GM12878 (cell line): Measurements from ENCODE around the gene PPP2R2D. TPM values are rescaled to one million over a fixed set of nuclear protein-coding genes. Genes with fewer than 3 reads are reported as not detected.

ENCODE experiments used
- ATAC-seq: fragments of 200-7000 bp; cut with Tn5 transposase; 3 replicates; pipeline ENCODE4 v1.9.1; 2020; ENCODE audit warnings: mild to moderate bottlenecking, moderate library complexity
- BruUV-seq: library from RNA; stranded (reverse); fragments of 400-500 nt; replicated peaks from 2 replicates; lab custom pipeline; 2021; lab: Mats Ljungman, UMichigan
- CTCF ChIA-PET: fragments of 300-600 bp; sonication (Branson Sonifier 250); formaldehyde crosslinking; extraction: SDS; loops from one replicate; lab custom pipeline; 2021; ENCODE audit warnings: inconsistent platforms; lab: Yijun Ruan, JAX
- POLR2A ChIA-PET: fragments of 350-600 bp; formaldehyde crosslinking; extraction: SDS; loops from one replicate; lab custom pipeline; 2021; ENCODE audit warnings: inconsistent platforms; lab: Charles Lee
- RAD21 ChIA-PET: fragments of 300-600 bp; sonication (Branson Sonifier 250); formaldehyde crosslinking; loops from one replicate; lab custom pipeline; 2023; ENCODE audit warnings: antibody characterized with exemption; ENCODE audit not compliant: unreplicated experiment; lab: Charles Lee
- SMC1A ChIA-PET: fragments of 300-600 bp; sonication (Branson Sonifier 250); formaldehyde crosslinking; loops from one replicate; lab custom pipeline; 2023; ENCODE audit not compliant: unreplicated experiment, uncharacterized antibody; lab: Charles Lee
- DNase-seq: peaks from one replicate; pipeline ENCODE4 v3.0.0-alpha.2; 2011; ENCODE audit warnings: low read depth, low spot score
- FAIRE-seq: peaks from 3 replicates; lab custom pipeline; 2011; peaks lifted over from hg19 to GRCh38; lab: Jason Lieb, UNC
- H2AFZ ChIP-seq: 2 replicates; pipeline ENCODE4 v1.6.0; 2011; ENCODE audit warnings: low read depth, low read length, control low read depth; ENCODE audit not compliant: control insufficient read depth
- H3K27ac ChIP-seq: 2 replicates; pipeline ENCODE4 v1.5.1; 2011; ENCODE audit warnings: control low read depth; ENCODE audit not compliant: control insufficient read depth, insufficient read depth
- H3K27me3 ChIP-seq, 2 experiments: replicated peaks in 1 of 2; 2 replicates each; pipeline versions ENCODE4 v1.6.0 to v1.6.1; 2011; ENCODE audit warnings: low read length in 1 of 2; ENCODE audit not compliant: control insufficient read depth in 2 of 2, insufficient read depth in 2 of 2
- H3K36me3 ChIP-seq, 2 experiments: 2 replicates each; pipeline ENCODE4 v1.5.1; 2011; ENCODE audit warnings: low read length in 1 of 2; ENCODE audit not compliant: control insufficient read depth in 2 of 2, insufficient read depth in 2 of 2
- H3K4me1 ChIP-seq: 2 replicates; pipeline ENCODE4 v1.6.1; 2011; ENCODE audit warnings: mild to moderate bottlenecking, low read length, moderate library complexity, mixed read lengths; ENCODE audit not compliant: control insufficient read depth, insufficient read depth
- H3K4me2 ChIP-seq: 2 replicates; pipeline ENCODE4 v1.6.0; 2011; ENCODE audit warnings: control low read depth; ENCODE audit not compliant: control insufficient read depth, insufficient read depth
- H3K4me3 ChIP-seq: fragments of 200-600 bp; sonication (generic); 2 replicates; pipeline ENCODE4 v1.5.1; 2016
- H3K79me2 ChIP-seq: 2 replicates; pipeline ENCODE4 v1.6.0; 2011; ENCODE audit warnings: low read length; ENCODE audit not compliant: control insufficient read depth, insufficient read depth
- H3K9ac ChIP-seq: 2 replicates; pipeline ENCODE4 v1.8.0; 2011; ENCODE audit warnings: low read length, control low read depth, mixed read lengths; ENCODE audit not compliant: control insufficient read depth, insufficient read depth
- H3K9me3 ChIP-seq: replicated peaks from 3 replicates; pipeline ENCODE4 v1.5.1; 2011; ENCODE audit warnings: mild to moderate bottlenecking, low read length; ENCODE audit not compliant: control insufficient read depth, insufficient read depth
- H4K20me1 ChIP-seq: 2 replicates; pipeline ENCODE4 v1.6.0; 2011; ENCODE audit not compliant: control insufficient read depth, insufficient read depth
- CHD2 ChIP-seq: IDR thresholded peaks from 2 replicates; pipeline ENCODE4 v1.6.1; 2011; ENCODE audit warnings: low read depth, low read length, improper control_type of control experiment, borderline replicate concordance
- EGR1 ChIP-seq, 2 experiments: IDR thresholded peaks; 1 replicate in 1 of 2; 2 replicates in 1 of 2; pipeline ENCODE4 v1.6.1; 2011 to 2012; ENCODE audit warnings: low read depth in 2 of 2, low read length in 2 of 2, borderline replicate concordance in 1 of 2, mild to moderate bottlenecking in 1 of 2, moderate library complexity in 1 of 2
- EZH2 ChIP-seq: IDR thresholded peaks from 2 replicates; pipeline ENCODE4 v1.6.1; 2012; ENCODE audit warnings: low read depth, mild to moderate bottlenecking, control low read depth, inconsistent platforms, low read length, borderline replicate concordance; ENCODE audit not compliant: control insufficient read depth
- FOS ChIP-seq: IDR thresholded peaks from 3 replicates; pipeline ENCODE4 v1.6.1; 2011; ENCODE audit warnings: borderline replicate concordance; ENCODE audit not compliant: insufficient read length; ENCODE audit errors: extremely low read depth
- IRF3 ChIP-seq: fragments of 450-650 bp; IDR thresholded peaks from 2 replicates; pipeline ENCODE4 v1.6.1; 2014; ENCODE audit warnings: mild to moderate bottlenecking
- JUND ChIP-seq: IDR thresholded peaks from 2 replicates; pipeline ENCODE4 v1.6.1; 2012; ENCODE audit warnings: low read depth, mild to moderate bottlenecking, low read length, improper control_type of control experiment, moderate library complexity
- MXI1 ChIP-seq: fragments of 150-350 bp; IDR thresholded peaks from 2 replicates; pipeline ENCODE4 v1.6.1; 2011; ENCODE audit warnings: low read depth, mild to moderate bottlenecking, inconsistent platforms, low read length, improper control_type of control experiment
- RFX5 ChIP-seq: IDR thresholded peaks from 2 replicates; pipeline ENCODE4 v1.6.1; 2011; ENCODE audit warnings: low read depth, low read length, improper control_type of control experiment
- SIN3A ChIP-seq: IDR thresholded peaks from 2 replicates; pipeline ENCODE4 v1.6.1; 2012; ENCODE audit warnings: low read depth, low read length, improper control_type of control experiment
- SUPT20H ChIP-seq: IDR thresholded peaks from 2 replicates; pipeline ENCODE4 v1.6.1; 2011; ENCODE audit warnings: low read depth, mild to moderate bottlenecking, low read length, moderate library complexity, borderline replicate concordance; ENCODE audit not compliant: control insufficient read depth
- YBX1 ChIP-seq: fragments of 450-650 bp; IDR thresholded peaks from 2 replicates; pipeline ENCODE4 v1.6.1; 2016; ENCODE audit warnings: antibody characterized with exemption
- WGBS: methylation state at CpG from one replicate; pipeline ENCODE4 v1.1.6; 2016; ENCODE audit warnings: low lambda C conversion rate; ENCODE audit not compliant: insufficient replicate concordance, insufficient coverage; ENCODE audit errors: missing lambda C conversion rate; 5-methylcytosine and 5-hydroxymethylcytosine counted together
- in situ Hi-C: fragments of 300-500 bp; cut with MboI; formaldehyde crosslinking; loops from 9 replicates; pipeline ENCODE4 v1.14.3; 2018; ENCODE audit warnings: mixed read lengths
- intact Hi-C: fragments of 100-400 bp; cut with micrococcal nuclease; formaldehyde crosslinking; loops from one replicate; pipeline ENCODE4 v1.14.2; 2022; ENCODE audit not compliant: unreplicated experiment
- polyA plus RNA-seq, 11 experiments: library from polyadenylated mRNA; depleted of rRNA in 4 of 11; unstranded in 6 of 11; stranded (reverse) in 5 of 11; fragments of >200 nt; fragmentation: Nextera tagmentation in 4 of 11; fragmentation: Illumina TruSeq in 1 of 11; extraction: Ambion mirVana in 4 of 11; extraction: Trizol in 1 of 11; gene quantifications; 1 replicate in 1 of 11; 2 replicates in 10 of 11; pipeline versions ENCODE4 v1.2.1 to v1.2.3, GENCODE V29; 2011 to 2016; ENCODE audit warnings: inconsistent platforms in 2 of 11, missing spikeins in 2 of 11, low read depth in 1 of 11
- total RNA-seq, 4 experiments: library from RNA; depleted of rRNA in 3 of 4; stranded (reverse); fragments of >200 nt in 3 of 4; fragmentation: Illumina TruSeq in 1 of 4; extraction: Trizol in 1 of 4; gene quantifications; 2 replicates each; pipeline versions ENCODE4 v1.2.1 to v1.2.3, GENCODE V29; 2013 to 2021
- TF ChIP-seq, protein P1 (sequence below): fragments of 450-650 bp; IDR thresholded peaks from 2 replicates; pipeline ENCODE4 v1.6.1; 2016; ENCODE audit warnings: mild to moderate bottlenecking

The PPP2R2D gene
- total and polyA plus RNA-seq, 10 of the 15 experiments (the other 5 are each of a cell fraction or from before 2014, with no cell fraction given) = 2.8 to 41.9 (median 21.8) TPM

GRCh38 chr10:131937836-131938235 is 37.0 kb downstream of the PPP2R2D start:
- over 99% methylated on average over 18 of the region's 20 CpGs for WGBS
- no peak overlapping the region for H3K27ac ChIP-seq
- no peaks in the 10 kb centered on the region for H4K20me1 ChIP-seq
- SMC1A ChIA-PET = no interaction called here
- intact Hi-C loops (no loop called here), in situ Hi-C loops (no loop called here)
- peaks cover 2% of the 10 kb centered on the region for H3K79me2 ChIP-seq
- TF ChIP-seq IRF3 (no peak), RFX5 (no peak), SUPT20H (no peak), CHD2 (no peak)
- no peaks in the 10 kb centered on the region for H3K9me3 ChIP-seq
- no peak overlapping the region for H3K4me2 ChIP-seq
- CTCF ChIA-PET = interaction anchor here (1.1 kb wide), 1 partner anchor 85 kb away, joined by 3 read pairs; no protein-coding TSS in a partner anchor
- FAIRE-seq = no peak
- RAD21 ChIA-PET = no interaction called here
- H3K4me1 ChIP-seq = no peaks in the 10 kb centered on the region
- no peak overlapping the region for H3K4me3 ChIP-seq
- no peaks in the 10 kb centered on the region for H3K27me3 ChIP-seq
- no peak for DNase-seq
- H3K36me3 ChIP-seq = peaks cover 12 to 19% of the 10 kb centered on the region in 2 experiments
- H3K9ac ChIP-seq = no peak overlapping the region
- no TSS peak for BruUV-seq
- no peak for ATAC-seq
- POLR2A ChIA-PET = no interaction called here
- no peak overlapping the region for H2AFZ ChIP-seq

DNA sequence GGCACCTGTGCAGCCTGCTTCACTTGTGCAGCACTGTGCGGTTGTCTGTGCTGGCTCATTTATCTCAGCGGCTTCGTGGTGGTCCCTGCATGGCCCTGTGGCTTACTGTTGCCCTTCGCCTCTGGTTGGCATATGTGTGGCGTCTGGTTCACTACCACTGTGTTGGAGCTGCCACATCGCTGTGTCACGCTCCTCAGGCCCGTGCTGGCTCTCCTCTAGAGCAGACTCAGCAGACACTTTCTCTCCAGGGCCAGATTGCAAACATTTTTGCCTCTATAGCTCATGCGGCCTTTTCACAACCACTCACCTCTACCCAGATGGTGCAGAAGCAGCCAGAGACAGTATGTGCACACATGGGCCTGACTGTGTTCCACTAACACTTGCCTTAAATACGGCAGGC is 37.9 kb downstream of the PPP2R2D start:
- Histone ChIP-seq H3K4me1 (no peaks in the 10 kb centered on the region), H3K27ac (no peak overlapping the region), H3K9ac (no peak overlapping the region), H4K20me1 (no peaks in the 10 kb centered on the region), H3K27me3 (no peaks in the 10 kb centered on the region), H3K36me3 (peaks cover 12 to 19% of the 10 kb centered on the region in 2 experiments), H2AFZ (no peak overlapping the region), H3K4me2 (no peak overlapping the region), H3K79me2 (no peaks in the 10 kb centered on the region; the same call in 1 of the 2 replicates), H3K9me3 (no peaks in the 10 kb centered on the region), H3K4me3 (no peak overlapping the region)
- FAIRE-seq = no peak
- ChIA-PET POLR2A (no interaction called here), CTCF (no interaction called here), RAD21 (no interaction called here), SMC1A (no interaction called here)
- no peak for ATAC-seq
- intact Hi-C loops = no loop called here
- no TSS peak for BruUV-seq
- in situ Hi-C loops = no loop called here
- WGBS = 100% methylated on average over 10 of the region's 10 CpGs
- no peak for DNase-seq
- TF ChIP-seq RFX5 (no peak), SIN3A (no peak), MXI1 (no peak), JUND (no peak), YBX1 (no peak), EZH2 (no peak), FOS (no peak), EGR1 (IDR thresholded peaks at IDR 0.05; ENCODE audit: borderline replicate concordance in 1 of 2, low read depth in 2 of 2, low read length in 2 of 2) (no peak)
- TF ChIP-seq, protein P1, sequence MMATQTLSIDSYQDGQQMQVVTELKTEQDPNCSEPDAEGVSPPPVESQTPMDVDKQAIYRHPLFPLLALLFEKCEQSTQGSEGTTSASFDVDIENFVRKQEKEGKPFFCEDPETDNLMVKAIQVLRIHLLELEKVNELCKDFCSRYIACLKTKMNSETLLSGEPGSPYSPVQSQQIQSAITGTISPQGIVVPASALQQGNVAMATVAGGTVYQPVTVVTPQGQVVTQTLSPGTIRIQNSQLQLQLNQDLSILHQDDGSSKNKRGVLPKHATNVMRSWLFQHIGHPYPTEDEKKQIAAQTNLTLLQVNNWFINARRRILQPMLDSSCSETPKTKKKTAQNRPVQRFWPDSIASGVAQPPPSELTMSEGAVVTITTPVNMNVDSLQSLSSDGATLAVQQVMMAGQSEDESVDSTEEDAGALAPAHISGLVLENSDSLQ = no peak
